ENCODE results near the gene SPPL3.

Gene SPPL3

GRCh38 chr12:120767071-120768024, 136.8 kb downstream of the SPPL3 start:
- no peak for DNase-seq

GRCh38 chr12:120766566-120766965, 137.6 kb downstream of the SPPL3 start:
- DNase-seq, result no peak

DNA sequence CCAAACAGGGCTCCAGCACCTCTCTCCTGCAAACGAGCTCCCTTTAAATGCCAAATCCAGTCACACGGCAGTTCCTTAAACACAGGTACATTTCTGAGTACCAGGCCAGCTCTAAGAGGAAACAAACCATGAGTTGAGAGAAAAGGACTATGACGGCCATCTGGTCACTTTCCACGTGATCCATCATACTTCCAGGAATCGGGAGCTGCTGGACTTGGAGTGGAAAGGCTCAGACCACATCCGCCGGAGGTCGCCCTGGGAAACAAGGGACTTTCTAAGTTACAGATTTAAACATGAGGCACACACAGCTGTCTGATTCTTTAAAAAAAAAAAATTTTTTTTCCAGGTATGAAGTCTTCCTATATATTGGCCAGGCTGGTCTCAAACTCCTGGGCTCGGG, 139.3 kb downstream of the SPPL3 start:
- no peak for DNase-seq

DNA sequence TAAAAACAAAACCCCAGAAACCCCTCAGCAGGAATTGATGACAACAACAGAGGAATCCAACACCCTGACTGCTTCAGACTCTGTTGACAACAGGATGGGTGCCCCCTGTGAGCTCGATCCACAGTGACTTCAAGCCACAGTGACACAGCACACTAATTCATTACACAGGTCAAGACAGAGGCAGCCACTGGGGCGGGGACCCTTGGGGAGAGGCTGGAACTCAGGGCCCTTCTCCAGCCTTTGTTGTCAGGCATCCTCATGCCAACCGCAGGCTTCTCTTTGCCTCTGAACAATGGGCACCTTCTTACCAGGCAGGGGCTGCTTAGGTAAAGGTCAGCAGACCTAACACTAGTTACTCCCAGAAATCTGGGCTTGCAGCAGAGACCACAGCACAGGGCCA, 140.9 kb downstream of the SPPL3 start:
- DNase-seq, result no peak

- DNase-seq, result no peak
These were observed 142.1 kb downstream of the SPPL3 start for GRCh38 chr12:120762086-120762485.

GRCh38 chr12:120761519-120761934, 142.6 kb downstream of the SPPL3 start:
- peak; percentile 49 for DNase-seq

DNA sequence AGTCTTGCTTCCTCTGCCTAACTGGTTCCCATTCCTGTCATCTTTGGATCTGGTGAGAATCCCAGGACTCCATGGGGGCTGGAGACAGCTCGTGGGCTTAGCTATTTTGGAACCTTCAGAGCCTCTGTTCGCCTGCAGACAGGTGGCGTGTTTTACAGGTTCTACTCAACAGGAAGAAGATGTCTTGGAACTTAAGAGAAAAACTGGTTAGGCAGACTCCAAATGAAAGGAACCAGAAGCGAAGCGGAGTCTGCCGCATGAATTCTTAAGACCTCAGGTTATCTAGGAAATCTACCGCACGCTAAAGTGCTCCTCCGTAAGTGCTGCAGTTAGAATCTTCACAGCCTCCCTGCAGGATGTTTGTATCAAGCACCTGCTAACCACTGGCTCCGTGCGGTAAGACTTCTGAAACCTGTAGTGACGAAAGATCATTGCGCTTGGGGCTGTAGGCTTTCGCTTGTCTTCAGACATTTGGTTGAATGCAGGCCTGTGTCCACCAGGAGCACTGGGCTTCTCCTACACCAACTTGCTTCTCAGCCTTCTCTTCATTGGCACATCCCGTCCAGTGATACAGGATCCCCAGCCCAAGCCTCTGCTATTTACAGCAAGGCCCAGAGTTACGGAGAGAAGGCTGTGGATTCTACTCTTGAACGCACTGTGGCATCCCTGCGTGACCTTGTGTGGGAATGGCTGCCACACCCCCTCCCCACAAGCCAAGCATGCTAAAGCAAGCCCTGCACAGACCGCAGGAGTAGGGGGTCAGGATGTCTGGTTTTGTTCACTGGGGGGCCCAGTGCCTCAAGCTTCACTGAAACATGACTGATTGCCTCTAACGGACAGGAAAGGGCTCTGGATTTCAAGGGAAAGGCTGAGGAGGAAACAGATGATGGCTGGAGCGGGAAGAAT, 143.6 kb downstream of the SPPL3 start:
- no peak for DNase-seq

- peak; percentile 95 for DNase-seq
These were observed 144.4 kb downstream of the SPPL3 start for GRCh38 chr12:120759591-120760348.

GRCh38 chr12:120758798-120759590, 145.2 kb downstream of the SPPL3 start:
- no peak for DNase-seq

DNA sequence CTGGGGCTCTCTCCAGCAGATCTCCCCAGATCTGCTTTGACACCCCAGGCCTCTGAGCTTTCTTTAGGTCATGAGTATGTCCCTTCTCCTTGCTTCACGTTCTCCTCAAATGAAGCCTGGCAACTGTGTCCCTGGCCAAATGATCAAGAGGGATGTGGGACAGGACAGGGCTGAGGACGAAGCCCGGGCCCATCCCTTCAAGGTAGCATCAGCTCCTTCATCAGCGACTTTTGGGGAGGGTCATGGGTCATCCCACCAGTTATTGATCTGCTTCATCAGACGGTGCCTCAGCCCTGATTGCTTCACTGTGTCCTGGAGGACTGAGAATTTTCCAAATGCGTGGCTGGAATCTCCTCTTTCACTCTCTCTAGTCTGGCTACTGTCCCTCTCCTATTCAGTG, 146.2 kb downstream of the SPPL3 start:
- DNase-seq, result no peak

GRCh38 chr12:120757226-120757742, 146.9 kb downstream of the SPPL3 start:
- DNase-seq, result no peak

DNA sequence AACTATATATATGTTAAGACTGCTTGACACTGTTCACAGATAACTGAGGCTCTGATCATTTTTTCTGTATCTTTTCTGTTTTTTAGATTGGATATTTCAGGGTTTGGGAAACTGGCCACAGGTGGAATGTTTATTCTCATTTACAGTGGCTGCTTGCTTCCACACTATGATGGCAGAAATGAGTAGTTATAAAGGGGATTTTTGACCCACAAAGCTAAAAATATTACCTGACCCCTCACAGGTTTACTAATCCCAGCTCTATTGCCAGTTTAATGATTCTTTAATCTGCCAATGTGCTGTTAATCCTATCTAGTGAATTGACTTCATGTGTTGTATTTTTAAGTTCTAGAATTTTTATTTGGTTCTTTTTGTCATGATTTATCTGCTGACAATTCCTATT, 148.9 kb downstream of the SPPL3 start:
- DNase-seq, result no peak

- no peak for DNase-seq
These were observed 149.4 kb downstream of the SPPL3 start for GRCh38 chr12:120754792-120755191.

DNA sequence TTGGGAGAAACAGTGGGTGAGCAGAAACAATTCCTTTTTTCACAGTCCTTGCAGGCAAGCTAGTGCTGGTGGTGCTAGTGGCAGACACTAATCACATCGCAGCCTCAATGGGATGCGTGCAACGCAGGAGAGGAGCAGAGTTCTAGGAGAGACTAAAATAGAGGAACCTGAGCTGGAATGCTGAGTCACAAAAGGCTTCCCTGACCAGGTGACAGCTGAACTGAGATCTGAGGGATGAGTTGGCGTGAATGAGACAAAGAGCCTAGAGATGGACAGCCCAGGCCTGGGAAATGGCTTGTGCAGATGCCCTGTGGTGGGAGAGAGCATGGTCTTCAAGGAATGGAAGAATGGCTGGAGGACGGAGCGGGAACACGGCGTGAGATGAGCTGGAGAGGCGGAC, 152.8 kb downstream of the SPPL3 start:
- no peak for DNase-seq

GRCh38 chr12:120750806-120751205, 153.4 kb downstream of the SPPL3 start:
- DNase-seq, result no peak

DNA sequence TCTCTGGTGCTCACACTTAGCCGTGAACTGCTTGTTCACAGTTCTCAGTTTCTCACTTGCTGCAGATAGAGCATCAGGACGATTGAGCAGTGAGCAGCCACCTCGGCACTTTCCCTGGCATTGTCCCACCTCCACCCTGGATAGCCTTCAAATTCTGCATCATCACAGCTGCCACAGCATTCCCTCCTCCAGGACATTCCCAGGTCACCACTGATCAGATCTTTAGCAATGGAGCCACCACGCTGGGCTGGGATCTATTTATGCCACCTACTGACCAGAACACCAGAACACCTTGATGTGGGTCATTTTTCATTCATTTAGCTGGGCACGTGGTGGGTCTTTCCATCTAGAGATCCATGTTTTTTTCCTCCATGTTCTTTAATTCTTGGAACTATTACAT, 154.9 kb downstream of the SPPL3 start:
- no peak for DNase-seq

DNA sequence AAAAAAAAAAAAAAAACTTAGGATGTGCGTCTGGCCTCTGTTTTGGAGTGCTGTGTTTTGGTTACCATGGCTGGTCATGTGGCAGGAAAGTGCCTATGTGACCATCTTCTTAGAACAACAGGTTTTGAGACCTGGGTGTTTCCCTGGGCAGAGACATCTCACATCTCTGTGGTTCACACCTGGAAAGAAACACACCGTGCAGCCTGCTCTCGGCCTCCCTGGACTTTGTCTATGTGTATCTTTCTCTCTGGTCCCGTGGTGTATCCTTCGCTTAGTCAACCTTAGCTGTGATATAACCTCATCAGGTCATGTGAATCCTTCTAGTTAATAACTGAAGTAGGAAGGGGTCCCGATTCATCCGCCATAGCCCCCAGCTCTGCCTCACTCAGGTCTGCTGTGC, 155.9 kb downstream of the SPPL3 start:
- no peak for DNase-seq

DNA sequence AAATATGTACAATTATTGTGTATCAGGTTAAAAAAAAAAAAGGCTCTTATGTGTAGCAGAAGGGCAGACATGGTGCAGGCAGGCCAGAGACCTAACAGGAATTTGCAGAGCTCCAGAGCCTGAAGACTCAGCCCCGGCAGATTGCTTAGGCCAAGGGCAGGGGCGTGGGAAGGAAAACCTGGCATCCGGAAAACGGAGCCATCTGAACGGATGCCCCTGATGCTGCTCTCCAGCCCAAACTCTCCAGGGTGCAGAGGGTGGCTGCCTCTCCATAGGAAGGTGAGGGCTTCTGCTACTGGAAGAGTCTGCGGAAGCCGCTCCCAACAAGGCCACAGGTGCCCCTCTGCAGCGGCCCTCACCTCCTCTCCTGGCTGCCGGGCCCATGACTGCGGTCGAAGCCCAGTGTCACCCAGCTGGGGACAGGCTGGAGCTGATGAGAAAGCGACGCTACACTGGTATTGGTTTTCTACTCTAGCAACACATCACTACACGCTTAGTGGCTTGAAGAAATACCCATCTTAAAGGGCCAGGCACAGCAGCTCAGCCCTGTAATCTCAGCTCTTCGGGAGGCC, 159.2 kb downstream of the SPPL3 start:
- no peak for DNase-seq

DNA sequence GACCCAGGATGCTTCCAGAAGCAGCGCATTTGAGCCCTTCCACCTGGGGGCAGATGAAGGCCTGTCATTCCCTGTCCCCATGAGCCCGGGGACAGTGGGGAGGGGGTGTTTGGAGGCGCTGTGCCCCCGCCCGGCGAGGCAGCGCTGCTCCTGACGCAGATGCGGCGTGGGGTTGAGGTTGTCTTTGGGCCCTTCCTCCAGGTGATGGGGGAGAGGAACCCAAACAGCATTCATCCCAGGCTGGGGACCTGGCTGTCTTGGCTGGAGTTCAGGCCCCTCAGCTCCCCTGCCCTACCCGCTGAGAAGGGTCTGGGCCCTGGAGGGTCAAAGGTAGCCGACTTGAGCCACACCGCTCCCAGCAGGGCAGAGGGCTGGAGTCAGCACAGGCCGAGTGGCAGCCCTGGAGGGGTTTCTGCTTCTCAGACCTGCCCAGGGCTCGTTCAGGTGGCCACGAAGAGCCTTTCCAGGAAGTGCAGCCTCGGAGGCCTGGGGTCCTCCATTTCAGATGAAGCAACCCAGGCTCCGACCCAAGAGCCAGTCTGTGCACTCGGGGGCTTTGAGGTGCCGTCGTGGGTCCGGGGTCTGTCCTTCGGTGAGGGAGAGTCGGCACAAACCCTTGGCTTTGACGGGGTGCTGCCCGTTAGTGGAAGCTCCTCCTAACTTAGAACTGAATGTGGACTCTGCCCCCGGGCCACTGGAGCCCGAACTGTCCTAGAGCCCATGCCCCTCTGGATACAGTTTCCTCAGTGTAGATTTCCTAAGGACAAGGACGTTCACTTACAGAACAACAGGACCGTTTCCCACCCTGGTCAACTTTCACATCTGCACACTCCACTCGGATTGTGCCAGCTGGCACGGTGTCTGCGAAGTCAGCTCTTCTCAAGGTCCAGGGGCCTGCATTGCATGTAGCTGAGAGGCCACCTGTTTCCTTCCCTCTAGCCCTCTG, 162.4 kb downstream of the SPPL3 start:
- no peak for DNase-seq

- no peak for DNase-seq
These were observed 163.3 kb downstream of the SPPL3 start for GRCh38 chr12:120740871-120741270.

Measured in DMS153 (cell line).